Gastroesophageal sphincter (tissue), 4 donors: ENCODE measurements around the gene APEX1. TPM values are rescaled to one million over a fixed set of nuclear protein-coding genes. Genes with fewer than 3 reads are reported as not detected.

ENCODE experiments used
- ATAC-seq: fragments of 150-250 bp; one replicate; pipeline ENCODE4 v1.9.1; 2016; ENCODE audit warnings: mild to moderate bottlenecking, moderate library complexity
- H3K27ac ChIP-seq, 4 donors: fragments of 200-600 bp; sonication (generic) in 3 of 4; 1 replicate in 3 of 4; 2 replicates in 1 of 4; pipeline ENCODE4 v1.5.1; 2016 to 2019
- H3K27me3 ChIP-seq: fragments of 200-600 bp; sonication (generic); one replicate; pipeline ENCODE4 v1.5.1; 2019
- H3K36me3 ChIP-seq, 2 donors: fragments of 200-600 bp; sonication (generic); one replicate each; pipeline ENCODE4 v1.5.1; 2019; ENCODE audit warnings: control low read depth in 1 of 2
- H3K4me1 ChIP-seq, 3 donors: fragments of 200-600 bp; sonication (generic); 1 replicate in 2 of 3; 2 replicates in 1 of 3; pipeline ENCODE4 v1.5.1; 2016 to 2019; ENCODE audit warnings: control low read depth in 2 of 3
- H3K4me3 ChIP-seq, 2 donors: fragments of 200-600 bp; sonication (generic); one replicate each; pipeline ENCODE4 v1.5.1; 2019; ENCODE audit warnings: mild to moderate bottlenecking in 1 of 2, moderate library complexity in 1 of 2
- H3K9me3 ChIP-seq, 3 donors: fragments of 200-600 bp; sonication (generic); one replicate each; pipeline ENCODE4 v1.5.1; 2017 to 2019; ENCODE audit warnings: control low read depth in 2 of 3
- CTCF ChIP-seq, 4 experiments: fragments of 200-600 bp in 2 of 4; fragments of 450-650 bp in 2 of 4; sonication (generic) in 1 of 4; IDR thresholded peaks; one replicate each; pipeline ENCODE4 v1.5.1; 2017 to 2019; ENCODE audit warnings: antibody characterized with exemption in 4 of 4, mild to moderate bottlenecking in 2 of 4, moderate library complexity in 2 of 4
- EP300 ChIP-seq: sonication (generic); formaldehyde crosslinking; IDR thresholded peaks from one replicate; pipeline ENCODE4 v1.6.1; 2017; ENCODE audit warnings: antibody characterized with exemption, mild to moderate bottlenecking
- POLR2A ChIP-seq, 2 donors: fragments of 450-650 bp; IDR thresholded peaks; one replicate each; pipeline ENCODE4 v1.6.1; 2017; ENCODE audit warnings: antibody characterized with exemption in 2 of 2, mild to moderate bottlenecking in 2 of 2, moderate library complexity in 1 of 2
- POLR2AphosphoS5 ChIP-seq: sonication (generic); formaldehyde crosslinking; IDR thresholded peaks from one replicate; pipeline ENCODE4 v1.6.1; 2017; ENCODE audit warnings: antibody characterized with exemption
- WGBS, 2 donors: methylation state at CpG; one replicate each; pipeline ENCODE4 v1.1.5; 2018; ENCODE audit warnings: low coverage in 1 of 2; 5-methylcytosine and 5-hydroxymethylcytosine counted together
- total RNA-seq, 4 donors: library from RNA; depleted of rRNA; stranded (reverse); fragments of >200 nt; gene quantifications; one replicate each; pipeline ENCODE4 v1.1.0, GENCODE V29; 2016

Gene APEX1
- total RNA-seq, 4 donors from 2014 or later = 86.2 to 120 (median 98.0) TPM

- no peaks in the 10 kb centered on the region for H3K9me3 ChIP-seq
- H3K36me3 ChIP-seq = no peaks in the 10 kb centered on the region
- H3K4me3 ChIP-seq = no peak overlapping the region
- ATAC-seq = no peak
- TF ChIP-seq POLR2A (IDR thresholded peaks at IDR 0.05) (no peak), CTCF (IDR thresholded peaks at IDR 0.05) (no peak), POLR2AphosphoS5 (no peak), EP300 (no peak)
- H3K4me1 ChIP-seq = no peaks in the 10 kb centered on the region
- WGBS, 2 donors = 35 to 40% methylated on average over 3 to 5 of the region's 6 CpGs
- H3K27me3 ChIP-seq = peaks cover 15% of the 10 kb centered on the region
- no peak overlapping the region for H3K27ac ChIP-seq
These were observed 34.3 kb downstream of the APEX1 start for GRCh38 chr14:20489093-20489994.

- WGBS, 2 donors = 27 to 52% methylated on average over 5 of the region's 6 CpGs
- H3K4me1 ChIP-seq = no peaks in the 10 kb centered on the region
- no peak overlapping the region for H3K27ac ChIP-seq
- ATAC-seq = no peak
- no peak overlapping the region for H3K4me3 ChIP-seq
- no peaks in the 10 kb centered on the region for H3K9me3 ChIP-seq
- TF ChIP-seq POLR2AphosphoS5 (no peak), POLR2A (IDR thresholded peaks at IDR 0.05) (no peak), EP300 (no peak), CTCF (IDR thresholded peaks at IDR 0.05) (no peak)
- peaks cover 6% of the 10 kb centered on the region for H3K27me3 ChIP-seq
- H3K36me3 ChIP-seq = no peaks in the 10 kb centered on the region
These were observed 35.5 kb downstream of the APEX1 start for GRCh38 chr14:20490563-20490962.

- no peak overlapping the region for H3K27ac ChIP-seq
- no peak for ATAC-seq
- TF ChIP-seq CTCF (IDR thresholded peaks at IDR 0.05) = no peak
- no peak for TF ChIP-seq POLR2AphosphoS5
- no peak for TF ChIP-seq EP300
- no peak for TF ChIP-seq POLR2A (IDR thresholded peaks at IDR 0.05)
- H3K9me3 ChIP-seq = no peaks in the 10 kb centered on the region
- no peaks in the 10 kb centered on the region for H3K36me3 ChIP-seq
- no peaks in the 10 kb centered on the region for H3K27me3 ChIP-seq
- 92 to 96% methylated on average over 3 to 4 of the region's 4 CpGs for WGBS, 2 donors
- no peak overlapping the region for H3K4me3 ChIP-seq
- H3K4me1 ChIP-seq = no peaks in the 10 kb centered on the region
These were observed 37.5 kb downstream of the APEX1 start for GRCh38 chr14:20492486-20492885.

- TF ChIP-seq POLR2A (IDR thresholded peaks at IDR 0.05) (no peak), POLR2AphosphoS5 (no peak), CTCF (IDR thresholded peaks at IDR 0.05) (no peak), EP300 (no peak)
These were observed 38.6 kb downstream of the APEX1 start for GRCh38 chr14:20493634-20494033.

More at GRCh38 chr14:20493634-20494033, 38.6 kb downstream of the APEX1 start:
- no peak overlapping the region for H3K27ac ChIP-seq
- 33 to 88% methylated on average over 2 of the region's 2 CpGs for WGBS, 2 donors
- peak; percentile 41 for ATAC-seq
- H3K27me3 ChIP-seq = no peaks in the 10 kb centered on the region
- no peaks in the 10 kb centered on the region for H3K4me1 ChIP-seq
- no peak overlapping the region for H3K4me3 ChIP-seq
- no peaks in the 10 kb centered on the region for H3K9me3 ChIP-seq
- H3K36me3 ChIP-seq = no peaks in the 10 kb centered on the region
